ENCODE data around the gene P3H1.

Gene P3H1

GRCh38 chr1:42703888-42704464, 62.9 kb downstream of the P3H1 start:
- no peak for TF ChIP-seq CTCF (IDR thresholded peaks at IDR 0.05; ENCODE audit: insufficient read depth, missing control alignments)
- DNase-seq (ENCODE audit: insufficient read length, low spot score) (no peak), FAIRE-seq (peak; percentile 6)

GRCh38 chr1:42700006-42700405, 66.8 kb downstream of the P3H1 start:
- no peak for DNase-seq (ENCODE audit: insufficient read length, low spot score)
- TF ChIP-seq CTCF (IDR thresholded peaks at IDR 0.05; ENCODE audit: insufficient read depth, missing control alignments), result no peak
- no peak for FAIRE-seq

DNA sequence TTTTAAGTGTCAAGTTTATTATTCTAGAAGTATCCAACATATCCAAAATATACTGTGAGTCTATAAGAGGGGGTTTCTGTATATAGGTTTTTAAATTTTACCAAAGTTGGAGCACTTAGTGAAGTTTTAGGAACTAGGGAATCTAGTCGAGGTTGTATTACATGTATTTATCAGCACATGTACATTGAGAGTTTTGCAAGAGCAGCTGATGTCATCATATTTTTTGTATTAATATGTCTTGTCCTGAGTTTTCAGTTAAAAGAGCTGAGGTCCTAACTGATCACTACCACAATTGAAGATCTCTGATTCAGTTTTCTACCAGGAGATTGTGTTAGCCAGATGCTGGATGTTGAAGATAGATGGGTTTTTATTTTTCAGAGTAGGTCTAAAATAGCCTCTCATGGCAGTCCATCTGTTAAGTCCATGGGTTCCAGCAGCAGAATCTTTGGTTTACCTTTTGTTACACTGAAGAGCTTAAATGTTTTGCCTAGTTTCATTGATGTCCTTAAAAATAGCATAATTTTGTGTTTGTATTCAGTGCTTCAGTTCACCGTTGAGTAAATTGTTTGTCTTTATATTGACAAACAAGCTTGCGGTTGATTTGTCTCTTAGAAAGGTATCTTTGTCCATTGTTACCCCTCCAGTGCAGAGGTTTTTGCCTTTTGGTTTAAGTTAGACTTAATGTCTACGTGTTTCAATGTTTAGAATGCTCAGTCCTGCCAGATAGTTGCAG, 68.6 kb downstream of the P3H1 start:
- FAIRE-seq, result no peak
- no peak for DNase-seq (ENCODE audit: insufficient read length, low spot score)
- TF ChIP-seq CTCF (IDR thresholded peaks at IDR 0.05; ENCODE audit: insufficient read depth, missing control alignments), result no peak
